GM12801 (cell line): ENCODE measurements around the gene FAM241A.

Experiments used
- CTCF ChIP-seq: IDR thresholded peaks from one replicate; pipeline ENCODE4 v1.5.1; 2011; ENCODE audit warnings: control low read depth; ENCODE audit not compliant: insufficient read length; ENCODE audit errors: extremely low read depth

Gene FAM241A

GRCh38 chr4:112140536-112140935 lies 4.7 kb upstream of the FAM241A start:
- no peak for TF ChIP-seq CTCF

GRCh38 chr4:112141366-112142138 lies 3.7 kb upstream of the FAM241A start:
- no peak for TF ChIP-seq CTCF

DNA sequence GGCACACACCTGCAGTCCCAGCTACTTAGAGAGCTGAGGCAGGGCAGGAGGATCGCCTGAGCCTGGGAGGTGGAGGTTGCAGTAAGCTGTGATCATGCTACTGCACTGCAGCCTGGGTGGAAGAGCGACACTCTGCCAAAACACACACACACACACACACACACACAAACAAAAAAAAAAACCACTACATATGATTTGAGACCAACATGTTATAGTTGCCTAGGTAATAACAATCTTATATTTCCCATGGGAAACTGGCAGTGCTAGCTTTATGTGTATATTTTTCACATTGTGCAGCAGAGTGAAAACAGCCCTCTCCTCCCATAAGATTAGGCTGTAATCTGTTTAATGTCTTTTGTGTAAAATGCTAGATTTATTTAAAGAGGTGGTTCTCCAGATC lies 3.1 kb upstream of the FAM241A start:
- no peak for TF ChIP-seq CTCF

- no peak for TF ChIP-seq CTCF
Measured at GRCh38 chr4:112143781-112144180, 1.5 kb upstream of the FAM241A start.

DNA sequence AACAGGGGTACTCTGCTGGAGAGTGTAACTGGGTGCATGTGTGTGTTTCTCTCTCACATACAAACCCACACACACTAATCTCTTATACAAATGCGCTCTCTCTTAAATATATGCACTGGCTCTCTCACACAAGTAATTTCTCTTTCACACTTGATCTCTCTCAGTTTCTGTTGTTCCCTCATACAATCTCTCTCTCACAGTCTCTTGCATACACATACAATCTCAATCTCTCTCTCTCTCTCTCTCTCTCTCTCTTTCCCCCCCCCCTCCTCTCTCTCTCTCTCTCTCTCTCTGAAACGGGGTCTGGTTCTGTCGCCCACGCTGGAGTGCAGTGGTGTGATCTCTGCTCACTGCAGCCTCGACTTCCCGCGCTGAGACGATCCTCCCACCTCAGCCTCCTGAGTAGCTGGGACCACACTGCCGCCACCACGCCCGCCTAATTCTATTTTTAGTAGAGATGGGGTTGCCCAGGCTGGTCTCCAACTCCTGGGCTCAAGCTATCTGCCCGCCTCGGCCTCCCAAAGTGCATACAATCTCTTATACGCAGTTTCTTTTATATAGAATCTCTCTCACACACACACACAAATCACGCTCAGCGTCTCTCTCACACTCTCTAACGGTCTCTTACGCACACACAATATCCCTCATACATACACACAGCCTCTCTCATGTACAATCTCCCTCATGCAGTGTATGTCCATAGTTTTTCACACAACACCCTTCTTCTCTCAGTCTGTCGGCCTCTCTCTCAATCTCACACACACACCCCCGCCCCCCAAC lies 518 bp upstream of the FAM241A start:
- no peak for TF ChIP-seq CTCF

- no peak for TF ChIP-seq CTCF
Measured at GRCh38 chr4:112145790-112146501, 692 bp downstream of the FAM241A start.

DNA sequence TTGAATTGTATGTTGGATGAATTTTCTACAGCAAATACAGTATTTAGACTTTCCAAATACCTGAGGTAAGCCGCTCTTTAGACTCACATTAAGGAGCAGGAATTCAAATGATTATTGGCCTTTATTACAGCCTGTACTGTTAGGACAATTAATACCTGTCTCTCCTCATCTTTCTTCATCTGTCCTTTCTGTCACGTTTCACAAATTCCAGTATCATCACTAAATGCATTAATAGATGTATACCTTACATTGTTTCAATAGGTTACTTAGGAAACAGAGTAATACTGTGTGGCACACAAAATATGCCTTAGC lies 1.2 kb downstream of the FAM241A start:
- TF ChIP-seq CTCF = no peak
